ENCODE results near the gene ZMAT2.
"Not testable (repeated sequence)": the region's sequence is repeated elsewhere in the genome, so short reads cannot be mapped to it uniquely, and the experiment has no call there.

Gene ZMAT2

GRCh38 chr5:140710899-140711552, 10.8 kb downstream of the ZMAT2 start:
- peak; percentile 79 to 91 for DNase-seq

GRCh38 chr5:140711794-140712193, 11.5 kb downstream of the ZMAT2 start:
- DNase-seq, result no peak

- no peak for DNase-seq
Measured at GRCh38 chr5:140713562-140714094, 13.4 kb downstream of the ZMAT2 start.

DNA sequence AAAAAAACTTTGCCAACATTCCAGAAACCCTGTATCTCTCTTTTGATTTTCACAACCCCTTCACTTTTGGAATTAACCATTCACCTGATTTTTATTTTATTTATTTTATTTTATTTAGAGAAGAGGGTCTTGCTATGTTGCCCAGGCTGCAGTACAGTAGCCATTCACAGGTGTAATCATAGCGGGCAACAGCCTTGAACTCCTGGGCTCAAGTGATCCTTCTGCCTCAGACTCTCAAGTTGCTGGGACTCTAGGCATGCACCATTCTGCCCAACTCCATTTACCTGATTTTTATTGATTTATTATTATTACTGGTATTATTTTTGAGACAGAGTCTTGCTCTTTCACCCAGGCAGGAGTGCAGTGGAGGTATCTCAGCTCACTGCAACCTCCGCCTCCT, 16.0 kb downstream of the ZMAT2 start:
- DNase-seq, result not testable (repeated sequence)

GRCh38 chr5:140718266-140718592, 18.0 kb downstream of the ZMAT2 start:
- no peak for DNase-seq

DNA sequence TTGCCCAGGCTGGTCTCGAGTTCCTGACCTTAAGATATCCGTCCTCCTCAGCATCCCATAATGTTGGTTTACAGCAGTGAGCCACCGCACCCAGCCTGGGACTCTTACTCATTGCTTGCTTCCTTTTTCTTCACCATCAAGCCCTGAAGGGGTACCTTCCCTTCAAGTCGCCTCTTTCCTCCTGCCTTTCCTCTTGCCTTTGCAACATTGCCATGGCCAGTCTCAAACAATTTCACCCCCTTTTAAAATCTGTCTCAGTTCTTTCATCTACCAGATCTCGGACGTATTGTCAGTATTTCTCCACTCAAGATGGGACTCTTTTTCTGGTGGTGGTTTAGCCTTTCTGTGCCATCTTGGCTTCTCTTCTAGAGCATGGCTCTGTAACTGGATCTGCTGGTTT, 20.5 kb downstream of the ZMAT2 start:
- not testable (repeated sequence) for DNase-seq

- not testable (repeated sequence) for DNase-seq
Measured at GRCh38 chr5:140721395-140721794, 21.1 kb downstream of the ZMAT2 start.

- DNase-seq, result peak; percentile 68 to 71
Measured at GRCh38 chr5:140725799-140726471, 25.7 kb downstream of the ZMAT2 start.

DNA sequence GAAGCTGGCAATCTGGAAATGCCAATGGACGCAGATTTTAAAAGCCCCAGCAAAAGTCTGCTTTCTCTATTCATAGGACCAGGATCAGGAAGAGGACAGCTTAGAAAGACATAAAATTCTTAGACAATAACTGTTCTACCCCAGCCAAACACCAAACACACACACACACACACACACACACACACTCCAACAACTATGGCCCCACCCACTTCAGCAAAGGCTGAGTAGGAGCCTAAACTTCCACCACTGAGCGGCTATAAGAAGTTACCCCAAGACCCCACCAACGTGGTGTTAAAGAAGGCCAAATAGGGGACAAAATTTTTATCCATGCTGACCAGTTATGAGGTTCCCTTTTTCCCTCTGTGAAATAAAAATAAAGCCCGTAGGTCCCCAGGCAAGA, 32.9 kb downstream of the ZMAT2 start:
- DNase-seq, result no peak

DNA sequence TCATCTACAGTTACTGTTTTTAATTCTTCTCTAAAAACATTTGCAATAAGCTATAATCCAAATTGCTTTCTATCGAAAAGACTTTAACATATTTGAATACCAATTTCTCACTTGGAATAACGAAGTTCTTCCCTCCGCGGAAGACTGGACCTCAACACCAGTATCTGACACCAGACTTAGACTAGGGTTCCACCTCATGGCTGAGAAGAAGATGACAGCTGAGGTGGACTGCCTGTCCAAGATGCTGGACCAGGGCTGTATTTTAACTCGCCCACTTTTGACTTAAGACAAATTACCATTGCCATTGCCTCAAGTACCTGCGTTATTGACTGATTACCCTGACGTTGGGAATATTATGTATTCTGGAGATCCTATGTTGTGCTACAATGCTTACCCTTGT, 34.1 kb downstream of the ZMAT2 start:
- no peak for DNase-seq

DNA sequence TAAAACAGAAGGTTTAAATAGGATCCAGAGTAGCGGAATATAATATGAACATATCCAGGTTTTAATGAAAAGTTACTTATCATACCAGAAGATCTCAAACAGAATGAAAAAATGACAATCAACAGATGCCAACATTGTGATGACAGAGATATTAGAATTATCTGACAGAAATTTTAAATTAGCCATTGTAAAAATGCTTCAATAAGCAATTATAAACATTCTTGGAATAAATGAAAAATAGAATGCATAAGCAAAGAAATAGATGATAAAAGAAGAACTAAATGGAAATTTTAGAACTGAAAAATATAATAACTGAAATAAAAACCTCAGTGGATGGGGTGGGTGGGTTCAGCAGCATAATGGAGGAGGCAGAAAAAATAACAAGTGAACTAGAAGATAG, 37.2 kb downstream of the ZMAT2 start:
- DNase-seq, result no peak

GRCh38 chr5:140741967-140742366, 41.7 kb downstream of the ZMAT2 start:
- no peak for DNase-seq

DNA sequence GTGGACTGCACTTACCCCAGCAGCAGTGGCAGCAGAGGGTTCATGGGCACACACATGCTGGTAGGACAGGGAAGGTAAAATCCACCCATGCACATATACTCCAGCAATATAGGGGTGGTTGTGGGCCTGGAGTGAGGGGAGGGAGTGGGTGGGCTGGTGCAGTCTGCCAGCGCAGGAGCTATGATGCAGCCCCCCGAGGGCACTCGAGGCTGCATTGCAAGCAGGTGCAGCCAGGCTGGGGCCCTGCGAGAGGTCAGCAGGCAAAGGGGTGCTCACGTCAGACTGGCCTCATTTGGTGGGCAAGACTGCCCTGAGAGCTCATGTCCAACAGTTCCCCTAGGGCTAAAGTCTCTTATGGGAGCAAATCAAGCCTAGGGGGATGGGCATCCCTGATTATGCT, 53.3 kb downstream of the ZMAT2 start:
- no peak for DNase-seq
